RPMI7951 (cell line): Measurements from ENCODE around the gene NPEPL1. TPM values are rescaled to one million over a fixed set of nuclear protein-coding genes. Genes with fewer than 3 reads are reported as not detected.
"Not testable (repeated sequence)": the region's sequence is repeated elsewhere in the genome, so short reads cannot be mapped to it uniquely, and the experiment has no call there.

Experiments used
- DNase-seq: peaks from one replicate; pipeline ENCODE4 v3.0.0-alpha.2; 2012; ENCODE audit warnings: low read depth
- total RNA-seq: library from RNA; depleted of rRNA; stranded (reverse); fragments of >200 nt; shearing (Covaris generic); gene quantifications from 2 replicates; pipeline ENCODE4 v1.2.3, GENCODE V29; 2014; rRNA removed

Gene NPEPL1, protein sequence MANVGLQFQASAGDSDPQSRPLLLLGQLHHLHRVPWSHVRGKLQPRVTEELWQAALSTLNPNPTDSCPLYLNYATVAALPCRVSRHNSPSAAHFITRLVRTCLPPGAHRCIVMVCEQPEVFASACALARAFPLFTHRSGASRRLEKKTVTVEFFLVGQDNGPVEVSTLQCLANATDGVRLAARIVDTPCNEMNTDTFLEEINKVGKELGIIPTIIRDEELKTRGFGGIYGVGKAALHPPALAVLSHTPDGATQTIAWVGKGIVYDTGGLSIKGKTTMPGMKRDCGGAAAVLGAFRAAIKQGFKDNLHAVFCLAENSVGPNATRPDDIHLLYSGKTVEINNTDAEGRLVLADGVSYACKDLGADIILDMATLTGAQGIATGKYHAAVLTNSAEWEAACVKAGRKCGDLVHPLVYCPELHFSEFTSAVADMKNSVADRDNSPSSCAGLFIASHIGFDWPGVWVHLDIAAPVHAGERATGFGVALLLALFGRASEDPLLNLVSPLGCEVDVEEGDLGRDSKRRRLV
- 11.2 and 13.8 TPM in 2 replicates for total RNA-seq

DNA sequence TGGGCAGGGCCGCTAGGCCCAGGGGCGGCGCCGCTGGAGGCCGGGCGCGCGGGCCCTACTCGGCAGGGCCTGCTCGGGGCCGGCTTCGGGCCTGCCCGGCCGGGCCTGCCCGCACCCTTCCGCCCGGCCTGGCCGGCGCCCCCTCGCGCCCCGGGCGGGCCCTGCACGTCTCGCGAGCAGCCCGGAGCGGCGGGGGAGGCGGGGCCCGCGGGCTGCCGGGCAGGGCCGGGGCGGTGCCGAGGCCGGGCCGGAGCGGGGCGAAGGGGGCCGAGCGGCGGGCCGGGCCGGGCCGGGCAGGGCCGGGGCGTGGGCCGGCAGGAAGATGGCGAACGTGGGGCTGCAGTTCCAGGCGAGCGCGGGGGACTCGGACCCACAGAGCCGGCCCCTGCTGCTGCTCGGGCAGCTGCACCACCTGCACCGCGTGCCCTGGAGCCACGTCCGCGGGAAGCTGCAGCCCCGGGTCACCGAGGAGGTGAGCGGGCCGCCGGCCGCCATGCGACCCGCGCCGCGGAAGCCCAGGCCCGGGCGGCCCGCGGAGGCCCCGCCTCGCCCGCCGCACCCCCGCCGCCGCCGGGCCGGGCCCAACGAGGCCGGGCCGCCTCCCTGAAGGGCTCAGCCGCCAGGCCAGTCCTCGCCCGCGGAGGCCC is at the start of gene NPEPL1:
Gene NPEPL1, plus strand, starts transcription at position 222 of the 647 bp plus-strand sequence. Its CDS starts 101 bp downstream, at position 323.
- peak; percentile 82 for DNase-seq

DNA sequence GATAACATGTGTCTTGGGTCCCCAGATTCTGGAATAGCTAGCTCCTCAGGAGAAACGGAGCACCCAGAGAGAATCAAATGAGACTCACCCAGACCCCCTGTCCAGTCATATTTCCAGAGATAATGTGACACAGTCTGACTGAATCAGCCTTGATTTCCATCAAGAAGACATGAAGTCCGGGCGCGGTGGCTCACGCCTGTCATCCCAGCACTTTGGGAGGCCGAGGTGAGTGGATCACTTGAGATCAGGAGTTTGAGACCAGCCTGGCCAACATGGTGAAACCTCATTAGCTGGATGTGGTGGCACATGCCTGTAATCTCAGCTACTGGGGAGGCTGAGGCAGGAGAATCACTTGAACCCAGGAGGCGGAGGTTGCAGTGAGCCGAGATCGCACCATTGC is 49.7 kb upstream of the NPEPL1 start:
- DNase-seq, result not testable (repeated sequence)

DNA sequence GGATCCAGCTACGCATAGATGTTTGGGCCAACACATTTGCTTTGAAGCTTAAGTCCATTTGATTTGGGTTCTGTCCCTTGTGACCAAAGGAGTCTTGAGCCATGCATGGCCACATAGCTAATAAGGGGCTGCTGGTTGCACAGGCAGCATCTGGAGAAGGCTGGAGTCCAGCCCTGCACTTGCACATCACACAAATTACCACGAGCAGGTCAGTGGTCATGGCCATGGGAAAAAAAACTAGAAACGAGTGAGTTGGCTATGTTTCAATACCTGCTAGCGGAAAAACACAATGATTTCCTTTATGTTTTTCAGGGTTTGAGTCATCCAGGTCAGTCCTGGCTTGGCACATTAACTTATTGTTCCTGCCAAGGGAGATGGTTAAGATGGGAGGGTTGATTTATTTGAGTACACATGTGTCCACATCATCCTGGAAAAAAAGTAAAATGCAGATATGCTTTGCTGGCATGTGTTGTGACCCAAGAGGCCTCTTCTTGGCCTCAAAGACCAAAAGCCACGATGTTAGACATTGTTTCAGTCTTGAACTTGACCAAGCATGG is 47.1 kb upstream of the NPEPL1 start:
- DNase-seq, result peak; percentile 99

DNA sequence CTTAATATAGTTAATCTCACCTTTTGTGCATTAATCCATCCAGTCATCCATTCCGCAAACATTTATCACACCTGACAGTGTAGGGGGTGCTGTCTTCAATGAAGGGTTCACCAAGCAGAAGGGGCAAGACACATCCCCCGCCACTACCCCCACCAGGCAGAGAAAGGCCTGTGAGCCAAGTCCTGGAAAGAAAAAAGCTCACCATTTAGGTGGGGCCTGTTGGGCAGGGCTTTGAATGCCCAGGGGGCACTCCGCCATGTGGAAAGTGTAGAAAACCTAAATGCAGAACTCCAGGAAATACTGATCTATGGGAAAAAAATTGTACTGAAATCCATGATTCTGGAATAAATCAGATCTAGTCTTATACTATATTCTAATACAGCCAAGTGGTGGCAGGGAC is 46.3 kb upstream of the NPEPL1 start:
- no peak for DNase-seq

DNA sequence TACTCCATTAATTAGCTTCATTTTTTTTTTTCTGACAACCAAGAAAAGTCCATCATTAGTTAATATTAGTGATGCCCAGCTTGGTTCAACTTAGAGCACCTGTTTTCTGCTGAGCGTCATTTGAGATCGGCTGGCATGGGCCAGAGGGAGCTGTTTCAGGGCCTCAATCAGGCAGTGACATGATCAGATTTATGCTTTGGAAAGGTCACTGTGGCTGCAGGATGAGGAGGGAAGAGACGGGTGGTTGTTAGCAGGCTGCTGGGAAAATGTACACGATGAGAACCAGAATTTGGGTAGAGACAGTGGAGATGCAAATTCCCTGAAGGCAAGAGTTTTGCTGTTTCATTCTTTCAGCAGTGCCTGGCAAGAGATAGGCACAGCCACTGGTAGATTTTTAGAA is 45.9 kb upstream of the NPEPL1 start:
- no peak for DNase-seq

DNA sequence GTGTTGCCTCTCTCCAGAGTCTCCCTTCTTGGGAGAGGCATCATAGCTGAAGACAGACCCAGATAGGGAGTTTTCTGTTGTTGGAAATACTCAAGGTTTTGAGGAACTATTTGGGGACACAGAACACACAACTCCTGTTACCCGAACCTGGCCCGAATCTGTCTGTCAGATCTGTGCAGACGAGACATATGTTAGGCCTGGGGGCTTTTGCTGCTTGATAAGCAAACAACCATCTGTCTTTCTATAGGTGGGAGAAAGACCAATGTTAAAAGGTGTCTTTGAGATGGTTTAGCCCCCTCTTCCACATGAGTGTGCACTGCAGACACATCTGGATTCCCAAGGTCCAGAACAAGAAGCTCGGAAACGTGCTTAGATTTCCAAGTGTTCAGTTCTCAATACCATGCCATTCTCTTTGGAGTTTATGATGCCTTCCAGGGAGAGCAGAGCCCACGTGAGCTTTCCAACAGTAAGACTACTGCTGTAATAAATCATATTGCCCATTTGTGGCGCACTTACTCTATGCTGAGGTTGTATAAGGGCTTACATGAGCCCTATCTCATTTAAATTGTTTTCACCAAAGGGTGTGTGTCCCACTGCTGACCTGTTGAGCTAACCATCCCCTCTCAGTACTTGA is 45.3 kb upstream of the NPEPL1 start:
- no peak for DNase-seq

DNA sequence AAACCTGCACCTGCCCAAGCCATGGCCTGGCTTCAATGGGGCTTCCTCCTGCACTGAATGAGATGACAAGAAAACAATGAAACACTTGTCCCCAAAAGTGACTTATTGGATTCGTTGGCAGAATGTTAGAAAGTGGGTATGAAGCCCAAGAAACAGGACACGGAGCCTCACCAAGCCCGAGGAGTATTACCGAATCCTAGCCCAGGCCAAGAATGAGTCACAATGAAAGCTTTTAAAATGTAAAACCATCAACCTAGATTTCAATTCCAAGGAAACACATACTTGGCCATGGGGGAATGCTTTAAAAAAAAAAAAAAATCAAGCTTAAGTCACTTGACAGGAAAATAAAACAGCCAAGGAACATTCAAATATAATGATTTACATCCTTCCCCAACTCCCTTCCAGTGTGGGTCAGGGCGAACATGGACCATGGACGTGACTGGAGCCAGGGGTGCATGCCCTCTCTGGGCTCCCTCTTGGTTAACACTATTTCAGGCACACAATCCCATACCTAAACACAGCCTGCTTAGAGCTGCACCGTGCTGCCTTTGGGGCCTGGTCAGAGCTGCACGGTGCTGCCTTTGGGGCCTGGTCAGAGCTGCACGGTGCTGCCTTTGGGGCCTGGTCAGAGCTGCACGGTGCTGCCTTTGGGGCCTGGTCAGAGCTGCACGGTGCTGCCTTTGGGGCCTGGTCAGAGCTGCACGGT is 44.7 kb upstream of the NPEPL1 start:
- DNase-seq, result peak; percentile 90

DNA sequence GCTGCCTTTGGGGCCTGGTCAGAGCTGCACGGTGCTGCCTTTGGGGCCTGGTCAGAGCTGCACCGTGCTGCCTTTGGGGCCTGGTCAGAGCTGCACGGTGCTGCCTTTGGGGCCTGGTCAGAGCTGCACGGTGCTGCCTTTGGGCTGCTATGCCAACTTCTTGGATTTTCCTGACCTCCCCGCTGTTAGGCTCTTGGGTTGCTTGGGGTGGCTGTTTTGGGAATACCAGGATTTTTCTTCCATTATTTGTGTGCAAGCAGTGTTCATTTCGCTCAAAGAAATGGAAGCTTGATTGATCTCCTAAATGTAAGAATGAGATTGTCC is 44.1 kb upstream of the NPEPL1 start:
- DNase-seq, result not testable (repeated sequence)

DNA sequence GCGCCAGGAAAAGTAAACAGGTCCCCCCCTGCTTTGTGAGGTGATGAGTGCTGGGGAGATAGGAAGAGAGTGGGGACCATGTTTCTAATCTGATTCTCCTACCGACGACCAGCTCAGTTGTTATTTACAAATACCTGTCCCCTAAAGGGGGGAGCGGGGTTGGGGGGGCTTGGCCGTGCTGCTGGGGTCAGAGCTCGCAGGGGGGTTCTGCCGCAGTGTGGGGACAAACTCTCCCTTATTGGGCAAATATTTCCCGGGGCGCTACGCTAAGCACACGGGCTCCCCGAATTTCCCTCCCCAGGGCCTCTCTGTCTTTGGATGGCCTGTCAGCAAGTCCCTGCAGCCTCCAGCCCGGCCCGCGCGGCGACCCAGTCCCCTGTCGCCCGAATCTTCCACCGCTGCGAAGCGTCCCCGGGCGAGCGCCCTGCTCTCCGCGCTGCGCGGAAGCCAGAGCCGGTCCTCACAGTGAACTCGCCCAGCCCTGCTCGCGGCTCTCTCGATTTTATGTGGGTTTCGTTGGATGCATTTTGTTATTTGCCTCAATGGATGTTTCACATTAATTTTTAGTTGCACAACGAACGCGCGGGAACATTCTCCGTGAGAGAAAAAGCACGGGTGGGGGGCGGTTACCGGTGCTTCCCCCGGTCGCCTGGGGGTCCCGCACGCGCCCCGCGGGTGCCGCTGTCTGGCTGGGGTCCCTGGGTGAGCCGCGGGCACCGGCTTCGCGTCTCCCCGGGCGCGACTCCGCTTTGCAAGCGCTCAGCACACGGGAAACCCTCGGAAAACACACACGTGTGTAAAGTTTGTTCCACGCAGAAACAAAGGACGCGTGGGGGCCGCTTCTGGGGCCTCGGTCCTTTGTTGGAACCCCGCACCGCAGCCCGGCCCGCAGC is 43.1 kb upstream of the NPEPL1 start:
- DNase-seq, result no peak

DNA sequence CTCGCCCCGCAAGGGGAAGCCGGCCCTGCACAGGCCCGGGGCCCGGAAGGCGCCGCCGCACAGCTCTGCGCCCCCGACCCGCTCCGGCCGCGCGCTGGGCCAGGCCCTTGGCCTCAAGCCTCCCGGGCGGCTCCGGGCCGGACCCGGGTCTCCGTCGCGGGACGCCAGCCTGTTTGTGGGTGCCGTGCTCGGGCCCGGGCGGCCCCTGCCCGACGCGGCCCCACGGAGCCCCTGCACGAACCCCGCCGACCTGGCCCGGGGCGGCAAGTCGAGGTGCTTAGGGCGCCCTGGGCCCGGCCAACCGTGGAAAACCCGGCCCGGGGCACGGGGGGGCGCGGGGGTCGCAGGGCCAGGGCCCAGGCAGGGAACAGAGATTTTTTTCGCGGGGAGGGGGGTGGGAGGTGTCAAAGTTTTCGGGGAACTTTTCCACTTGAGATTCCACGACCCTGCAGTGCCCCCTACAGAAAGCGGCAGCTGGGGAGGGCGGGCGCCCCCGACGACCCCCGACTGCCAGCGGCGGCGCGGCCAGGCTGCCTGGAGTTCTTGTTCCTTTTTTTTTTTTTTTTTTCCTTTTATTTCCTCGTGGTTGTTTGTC is 42.3 kb upstream of the NPEPL1 start:
- DNase-seq, result no peak

DNA sequence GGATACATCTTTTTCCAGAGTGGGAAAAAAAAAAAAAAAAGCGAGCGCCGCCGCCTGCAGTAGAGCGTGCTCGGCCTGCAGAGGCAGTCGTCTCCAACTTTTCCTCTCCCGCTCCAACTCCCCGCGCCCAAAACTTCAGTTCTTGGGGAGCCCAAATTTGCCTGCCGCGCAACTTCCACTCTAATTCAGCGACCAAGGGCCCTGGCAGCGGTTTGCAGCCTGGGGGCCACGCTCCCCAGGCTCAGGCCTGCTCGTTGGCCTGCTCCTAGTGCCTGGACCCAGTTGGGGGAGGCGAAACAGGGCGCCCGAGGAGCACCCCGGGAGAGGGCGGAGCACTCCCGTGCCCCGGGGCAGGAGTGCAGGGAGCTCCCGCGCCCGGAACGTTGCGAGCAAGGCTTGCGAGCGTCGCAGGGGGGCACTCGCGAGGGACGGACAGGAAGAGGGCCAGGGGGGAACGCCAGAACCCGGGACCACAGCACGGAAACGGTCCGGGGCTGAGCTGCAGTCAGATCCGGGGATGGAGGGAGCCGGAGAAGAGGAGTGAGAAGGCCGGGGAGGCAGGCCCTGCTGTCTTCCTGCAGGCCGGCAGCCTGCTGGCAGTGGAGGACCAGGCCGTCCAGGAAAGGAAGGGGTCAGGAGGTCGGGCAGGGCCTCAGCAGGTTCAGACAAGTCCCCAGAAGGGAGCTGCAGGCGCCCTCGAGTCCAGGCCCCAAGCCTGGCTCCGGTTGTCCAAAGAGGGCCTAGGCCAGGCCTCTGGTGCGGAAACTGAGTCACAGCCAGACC is 41.6 kb upstream of the NPEPL1 start, which contains the start of gene STX16:
Gene STX16, plus strand, starts transcription at position 508 of the 783 bp plus-strand sequence. CDS start 724 bp downstream, outside the sequence.
- peak; percentile 96 for DNase-seq

DNA sequence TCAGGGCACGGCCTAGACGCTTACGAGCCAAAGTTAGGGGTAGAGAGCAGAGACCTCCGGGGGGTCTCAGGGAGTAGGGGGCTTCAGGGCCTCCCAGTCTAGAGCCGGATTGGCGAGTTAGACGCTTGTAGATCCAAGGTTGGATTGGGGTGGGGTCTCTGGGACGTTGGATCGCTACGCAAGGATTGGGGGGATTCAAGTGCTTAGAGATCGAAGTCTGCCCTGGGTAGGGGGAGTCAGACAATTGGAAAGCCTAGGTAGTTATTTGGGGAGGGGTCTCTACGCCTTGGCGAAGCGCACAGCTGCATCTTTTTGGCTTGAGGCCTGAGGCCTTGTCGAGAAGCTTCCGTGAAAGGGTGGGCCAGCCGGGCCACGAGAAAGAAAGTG is 41.0 kb upstream of the NPEPL1 start:
- DNase-seq, result no peak

DNA sequence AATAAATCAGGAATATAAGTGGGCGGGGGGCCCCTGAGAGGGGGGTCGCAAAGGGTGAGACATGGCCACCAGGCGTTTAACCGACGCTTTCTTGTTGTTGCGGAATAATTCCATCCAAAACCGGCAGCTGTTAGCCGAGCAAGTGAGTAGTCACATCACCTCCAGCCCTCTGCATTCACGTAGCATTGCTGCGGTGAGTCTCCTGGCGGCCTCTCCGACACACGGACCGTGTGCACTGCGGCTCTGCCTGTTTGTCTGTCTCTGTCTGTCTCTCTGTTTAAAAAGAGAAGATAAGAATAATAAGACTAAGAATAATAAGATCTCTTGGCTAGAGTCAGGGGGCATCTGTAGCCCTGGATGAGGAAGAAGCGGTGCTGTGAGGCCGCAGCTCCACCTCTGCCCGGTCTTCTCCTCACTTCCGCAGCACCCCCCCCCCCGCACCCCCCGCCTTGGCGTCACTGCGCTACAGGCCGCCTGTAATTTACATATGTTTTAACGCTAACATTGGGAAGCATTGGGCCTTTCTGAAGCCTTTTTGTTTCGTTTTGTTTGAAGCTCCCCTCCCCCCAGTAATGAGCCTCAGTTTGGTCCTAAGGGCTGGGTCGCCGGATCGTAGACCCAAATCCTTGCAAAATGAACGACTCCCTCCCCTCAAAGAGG is 40.5 kb upstream of the NPEPL1 start:
- peak; percentile 89 for DNase-seq

DNA sequence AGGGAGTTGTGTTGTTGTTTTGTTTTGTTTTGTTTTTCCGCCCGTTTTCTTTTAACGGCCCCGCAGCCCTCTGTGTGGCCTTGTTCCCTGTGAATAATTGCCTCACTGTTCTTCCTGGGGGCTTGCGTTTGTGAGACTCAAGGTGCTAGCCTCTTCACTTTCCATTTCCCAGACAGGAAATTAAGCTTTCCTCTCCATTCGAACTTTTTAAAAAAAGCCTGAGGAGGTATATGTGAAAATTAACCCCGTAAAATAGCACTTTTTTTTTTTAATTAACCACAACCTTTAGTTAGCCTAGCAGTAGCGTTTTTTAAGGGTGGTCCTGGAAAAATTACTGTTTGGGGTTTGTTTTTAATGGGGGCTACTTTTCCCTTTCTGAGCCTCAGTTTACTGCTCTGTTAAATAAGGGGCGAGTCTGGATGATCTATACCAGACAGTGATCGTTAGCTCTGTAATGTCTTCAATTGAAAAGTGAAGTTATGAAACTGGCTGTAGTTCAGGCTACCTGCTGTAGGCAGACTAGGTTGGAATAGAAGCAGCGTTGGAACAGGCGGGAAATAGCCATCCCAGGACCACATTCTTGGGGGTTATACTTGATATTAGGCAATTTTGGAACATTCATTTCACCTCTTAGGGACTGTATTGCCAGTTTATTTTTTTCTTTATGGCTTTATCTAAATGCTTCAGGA is 39.9 kb upstream of the NPEPL1 start:
- peak; percentile 32 for DNase-seq

DNA sequence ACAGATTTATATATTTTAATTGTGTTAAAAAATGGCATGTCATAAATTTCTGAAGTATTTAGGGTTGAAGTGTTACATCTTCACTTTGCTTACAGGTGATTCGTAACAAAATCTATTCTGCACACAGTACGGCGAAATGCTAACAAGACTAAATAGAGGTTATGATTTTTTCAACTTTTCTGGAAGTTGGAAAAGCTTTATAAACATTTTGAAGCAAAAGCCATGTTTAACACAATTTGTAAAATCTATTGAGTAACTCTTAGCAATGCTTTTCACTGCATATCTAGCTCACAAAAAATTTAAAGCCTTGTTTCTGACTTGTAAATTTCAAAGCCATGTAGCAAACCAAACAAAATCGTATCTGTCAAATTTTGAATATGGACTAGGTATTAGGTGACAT is 38.3 kb upstream of the NPEPL1 start:
- DNase-seq, result no peak

DNA sequence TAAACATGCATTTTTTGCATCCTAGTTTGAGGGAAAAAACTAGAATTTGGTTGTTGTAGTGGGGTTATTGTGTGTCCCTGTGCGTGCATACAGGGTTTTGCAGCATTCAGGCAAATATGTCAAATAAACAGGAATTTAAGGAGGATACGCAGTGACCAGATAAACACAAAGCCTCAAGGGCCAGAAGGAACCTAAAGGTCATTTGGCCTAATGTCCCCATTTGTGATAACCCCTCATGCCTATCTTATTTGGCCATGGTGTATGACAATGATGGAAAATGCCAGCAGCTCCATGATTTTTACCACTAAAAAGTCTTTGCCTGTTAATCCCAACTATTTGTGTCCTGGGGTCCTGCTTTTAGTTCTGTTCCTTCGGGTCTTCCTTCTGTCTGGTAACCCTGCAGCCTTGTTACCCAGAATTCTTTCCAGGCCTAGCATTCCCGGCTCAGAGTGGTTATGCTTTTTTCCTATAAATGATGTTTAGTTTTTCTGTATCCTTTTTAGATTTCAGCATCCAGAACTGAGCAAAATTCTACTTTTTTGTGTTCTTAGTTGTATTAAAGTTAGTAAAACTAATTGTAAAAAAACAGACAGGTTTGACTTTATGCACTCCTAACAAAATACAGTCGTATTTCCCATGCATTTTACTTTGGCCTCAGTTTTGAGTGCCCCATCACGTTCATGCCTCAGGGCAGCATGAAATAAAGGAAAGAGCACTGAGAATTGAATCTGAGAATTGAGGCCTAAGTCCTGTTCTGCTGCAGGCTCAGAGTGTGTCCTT is 37.1 kb upstream of the NPEPL1 start:
- no peak for DNase-seq

DNA sequence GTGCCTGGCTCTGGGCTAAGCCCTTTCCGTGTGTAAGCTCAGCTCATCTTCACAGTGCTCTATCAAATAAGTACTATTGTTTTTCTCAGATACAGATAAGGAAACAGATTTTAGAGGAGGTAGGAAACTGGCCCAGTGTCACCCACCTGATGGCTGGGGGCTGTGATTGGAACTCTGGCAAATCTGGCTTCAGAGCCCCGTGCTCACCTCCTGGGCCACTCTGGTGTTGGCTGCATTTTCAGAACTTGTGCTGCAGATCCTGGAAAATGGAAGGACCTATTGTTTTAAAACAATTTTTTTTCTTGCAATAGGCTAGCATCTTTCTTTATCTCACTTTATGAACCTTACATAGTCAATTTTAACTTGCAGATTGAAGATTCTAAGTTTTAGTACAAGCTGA is 35.8 kb upstream of the NPEPL1 start:
- no peak for DNase-seq
